ENCODE results near the gene TMPRSS4. TPM values are rescaled to one million over a fixed set of nuclear protein-coding genes. Genes with fewer than 3 reads are reported as not detected.

TMPRSS4 gene
- total RNA-seq, 1 experiment from 2014 or later, result not detected

GRCh38 chr11:118170882-118171268, 94.0 kb downstream of the TMPRSS4 start:
- DNase-seq (ENCODE audit: extremely low read depth, low read depth), result no peak

Other genes with a start within 250 kb of the TMPRSS4 start
- gene FXYD6, start 200.4 kb upstream of the TMPRSS4 start, total RNA-seq (2014; rRNA removed; shearing (Covaris generic)), result not detected in 2 replicates
- not detected in 2 replicates for gene TMPRSS13, start 147.7 kb upstream of the TMPRSS4 start, total RNA-seq (2014; rRNA removed; shearing (Covaris generic))
- 0.35 and 2.7 TPM in 2 replicates for gene IL10RA, start 90.7 kb upstream of the TMPRSS4 start, total RNA-seq (2014; rRNA removed; shearing (Covaris generic))
- not detected in 2 replicates for gene SMIM35, start 9.9 kb downstream of the TMPRSS4 start, total RNA-seq (2014; rRNA removed; shearing (Covaris generic))
- not detected in 2 replicates for gene SCN4B, start 75.7 kb downstream of the TMPRSS4 start, total RNA-seq (2014; rRNA removed; shearing (Covaris generic))
- not detected in 2 replicates for gene SCN2B, start 99.6 kb downstream of the TMPRSS4 start, total RNA-seq (2014; rRNA removed; shearing (Covaris generic))
- gene JAML, start 147.9 kb downstream of the TMPRSS4 start, total RNA-seq (2014; rRNA removed; shearing (Covaris generic)), result not detected in 2 replicates
- 3.4 and 3.6 TPM in 2 replicates for gene MPZL3, start 175.3 kb downstream of the TMPRSS4 start, total RNA-seq (2014; rRNA removed; shearing (Covaris generic))
- 0.09 and 0.79 TPM in 2 replicates for gene MPZL2, start 187.2 kb downstream of the TMPRSS4 start, total RNA-seq (2014; rRNA removed; shearing (Covaris generic))
- not detected in 2 replicates for gene CD3E, start 227.7 kb downstream of the TMPRSS4 start, total RNA-seq (2014; rRNA removed; shearing (Covaris generic))